Loucy (cell line): ENCODE data around the gene TIMP2.

Experiments
- H2AFZ ChIP-seq: fragments of 200-600 bp; sonication (generic); 2 replicates; pipeline ENCODE4 v1.6.0; 2016; ENCODE audit warnings: antibody characterized with exemption, mild to moderate bottlenecking, low read length, moderate library complexity
- H3F3A ChIP-seq: fragments of 200-600 bp; 2 replicates; pipeline ENCODE4 v1.6.0; 2016; ENCODE audit warnings: antibody characterized with exemption, low read depth, mild to moderate bottlenecking
- H3K27me3 ChIP-seq: fragments of 200-600 bp; sonication (generic); 2 replicates; pipeline ENCODE4 v1.6.1; 2014; ENCODE audit warnings: low read length, mild to moderate bottlenecking; ENCODE audit not compliant: insufficient read depth, poor library complexity, severe bottlenecking
- H3K36me3 ChIP-seq: fragments of 200-600 bp; sonication (generic); 2 replicates; pipeline ENCODE4 v1.6.1; 2016; ENCODE audit warnings: low read length; ENCODE audit not compliant: insufficient read depth
- H3K4me1 ChIP-seq: fragments of 200-600 bp; sonication (generic); 2 replicates; pipeline ENCODE4 v1.5.1; 2014; ENCODE audit warnings: low read length, mild to moderate bottlenecking; ENCODE audit not compliant: insufficient read depth, poor library complexity, severe bottlenecking
- H3K4me2 ChIP-seq: fragments of 200-600 bp; sonication (generic); 2 replicates; pipeline ENCODE4 v1.6.0; 2014; ENCODE audit warnings: antibody characterized with exemption, low read length, low read depth, mild to moderate bottlenecking; ENCODE audit not compliant: poor library complexity, severe bottlenecking
- H3K4me3 ChIP-seq: fragments of 200-600 bp; sonication (generic); 2 replicates; pipeline ENCODE4 v1.5.1; 2014; ENCODE audit warnings: low read length, mild to moderate bottlenecking, mixed read lengths; ENCODE audit not compliant: poor library complexity, severe bottlenecking
- H3K79me2 ChIP-seq: fragments of 200-600 bp; sonication (generic); 2 replicates; pipeline ENCODE4 v1.6.1; 2014; ENCODE audit warnings: low read length; ENCODE audit not compliant: insufficient read depth
- H3K9ac ChIP-seq: fragments of 200-600 bp; sonication (generic); 2 replicates; pipeline ENCODE4 v1.6.0; 2014; ENCODE audit warnings: mild to moderate bottlenecking, low read depth, low read length, moderate library complexity; ENCODE audit not compliant: poor library complexity, severe bottlenecking
- H3K9me2 ChIP-seq: fragments of 200-600 bp; sonication (generic); replicated peaks from 2 replicates; pipeline ENCODE4 v1.6.1; 2016; ENCODE audit warnings: low read depth, low read length, mixed read lengths
- H3K9me3 ChIP-seq: fragments of 200-600 bp; sonication (generic); 2 replicates; pipeline ENCODE4 v1.6.1; 2014; ENCODE audit warnings: mild to moderate bottlenecking, antibody characterized with exemption, low read length, low read depth; ENCODE audit not compliant: insufficient read depth
- H4K20me1 ChIP-seq: fragments of 200-600 bp; sonication (generic); 2 replicates; pipeline ENCODE4 v1.6.0; 2014; ENCODE audit warnings: antibody characterized with exemption, low read length, mild to moderate bottlenecking; ENCODE audit not compliant: insufficient read depth, poor library complexity, severe bottlenecking
- EZH2phosphoT487 ChIP-seq: fragments of 200-600 bp; IDR thresholded peaks from 2 replicates; pipeline ENCODE4 v1.6.1; 2018; ENCODE audit warnings: antibody characterized with exemption, mild to moderate bottlenecking, moderate library complexity, borderline replicate concordance
- TF ChIP-seq, protein P1 (sequence below): fragments of 200-600 bp; sonication (generic); conservative IDR thresholded peaks from 2 replicates; pipeline ENCODE4 v1.5.1; 2014; ENCODE audit warnings: mild to moderate bottlenecking, antibody characterized with exemption, low read length

TIMP2 gene

DNA sequence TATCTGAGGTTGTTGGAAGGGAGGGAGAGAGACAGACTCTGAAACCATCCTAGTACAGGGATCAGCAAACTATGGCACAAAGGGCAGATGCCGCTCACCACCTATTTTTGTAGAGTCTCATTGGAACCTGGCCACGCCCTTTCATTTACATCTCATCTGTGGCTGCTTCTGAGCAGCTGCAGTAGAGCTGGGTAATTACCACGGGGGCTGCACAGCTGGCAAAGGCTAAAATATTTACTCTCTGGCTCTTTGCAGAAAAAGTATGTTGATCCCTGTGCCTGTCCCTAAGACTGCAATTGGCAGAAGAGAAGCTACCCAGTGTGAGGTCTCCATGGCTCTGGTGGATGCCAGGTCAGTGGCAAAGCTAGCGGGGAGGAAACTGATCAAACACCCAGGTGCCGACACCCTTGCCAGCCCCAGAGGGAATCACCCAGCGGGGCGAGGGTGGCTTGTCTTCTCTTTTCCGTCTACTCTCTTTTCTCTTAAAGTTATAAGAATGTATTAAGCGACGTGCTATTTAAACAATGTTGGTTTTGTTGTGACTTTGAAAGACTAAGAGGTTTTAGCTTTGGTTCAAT, 36.2 kb downstream of the TIMP2 start:
- no peak overlapping the region for H2AFZ ChIP-seq
- TF ChIP-seq, protein P1, sequence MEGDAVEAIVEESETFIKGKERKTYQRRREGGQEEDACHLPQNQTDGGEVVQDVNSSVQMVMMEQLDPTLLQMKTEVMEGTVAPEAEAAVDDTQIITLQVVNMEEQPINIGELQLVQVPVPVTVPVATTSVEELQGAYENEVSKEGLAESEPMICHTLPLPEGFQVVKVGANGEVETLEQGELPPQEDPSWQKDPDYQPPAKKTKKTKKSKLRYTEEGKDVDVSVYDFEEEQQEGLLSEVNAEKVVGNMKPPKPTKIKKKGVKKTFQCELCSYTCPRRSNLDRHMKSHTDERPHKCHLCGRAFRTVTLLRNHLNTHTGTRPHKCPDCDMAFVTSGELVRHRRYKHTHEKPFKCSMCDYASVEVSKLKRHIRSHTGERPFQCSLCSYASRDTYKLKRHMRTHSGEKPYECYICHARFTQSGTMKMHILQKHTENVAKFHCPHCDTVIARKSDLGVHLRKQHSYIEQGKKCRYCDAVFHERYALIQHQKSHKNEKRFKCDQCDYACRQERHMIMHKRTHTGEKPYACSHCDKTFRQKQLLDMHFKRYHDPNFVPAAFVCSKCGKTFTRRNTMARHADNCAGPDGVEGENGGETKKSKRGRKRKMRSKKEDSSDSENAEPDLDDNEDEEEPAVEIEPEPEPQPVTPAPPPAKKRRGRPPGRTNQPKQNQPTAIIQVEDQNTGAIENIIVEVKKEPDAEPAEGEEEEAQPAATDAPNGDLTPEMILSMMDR, result no peak
- TF ChIP-seq EZH2phosphoT487, result no peak
- H3K9me3 ChIP-seq, result no peaks in the 10 kb centered on the region
- H3K4me1 ChIP-seq, result no peaks in the 10 kb centered on the region
- no peaks in the 10 kb centered on the region for H3F3A ChIP-seq
- no peaks in the 10 kb centered on the region for H3K27me3 ChIP-seq
- H3K79me2 ChIP-seq, result 0 out of 2 replicates have a peak, but pooled peaks cover 4% of the 10 kb centered on the region
- no peak overlapping the region for H3K9ac ChIP-seq
- no peak overlapping the region for H3K4me2 ChIP-seq
- no peaks in the 10 kb centered on the region; the same call in 1 of the 2 replicates for H3K36me3 ChIP-seq
- H3K4me3 ChIP-seq, result no peak overlapping the region
- no peaks in the 10 kb centered on the region for H4K20me1 ChIP-seq
- no peaks in the 10 kb centered on the region for H3K9me2 ChIP-seq

DNA sequence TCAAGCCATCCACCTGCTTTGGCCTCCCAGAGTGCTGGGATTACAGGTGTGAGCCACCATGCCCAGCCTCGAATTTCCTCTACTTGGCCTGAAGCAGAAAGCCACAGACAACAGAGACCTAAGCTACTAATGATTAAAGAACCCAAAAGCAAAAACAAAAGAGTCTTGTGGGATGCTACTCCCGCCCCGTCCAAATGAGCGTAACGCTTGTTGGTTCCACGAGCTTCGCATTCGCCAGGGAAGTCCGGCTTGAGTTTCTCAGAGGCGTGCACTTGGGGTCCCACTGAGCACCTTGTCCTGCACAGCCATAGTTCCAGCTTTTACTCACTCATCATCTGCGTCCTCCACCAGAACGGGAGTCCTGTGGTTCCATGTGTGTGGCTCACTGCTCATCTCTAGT, 38.2 kb downstream of the TIMP2 start:
- TF ChIP-seq, protein P1, result no peak
- Histone ChIP-seq H2AFZ (no peak overlapping the region), H3K79me2 (no peaks in the 10 kb centered on the region), H3K9me2 (no peaks in the 10 kb centered on the region), H3K9ac (no peak overlapping the region), H3K4me1 (no peaks in the 10 kb centered on the region), H3K9me3 (no peaks in the 10 kb centered on the region), H3K36me3 (no peaks in the 10 kb centered on the region), H4K20me1 (no peaks in the 10 kb centered on the region), H3K4me3 (no peak overlapping the region), H3K27me3 (no peaks in the 10 kb centered on the region), H3F3A (no peaks in the 10 kb centered on the region), H3K4me2 (no peak overlapping the region)

DNA sequence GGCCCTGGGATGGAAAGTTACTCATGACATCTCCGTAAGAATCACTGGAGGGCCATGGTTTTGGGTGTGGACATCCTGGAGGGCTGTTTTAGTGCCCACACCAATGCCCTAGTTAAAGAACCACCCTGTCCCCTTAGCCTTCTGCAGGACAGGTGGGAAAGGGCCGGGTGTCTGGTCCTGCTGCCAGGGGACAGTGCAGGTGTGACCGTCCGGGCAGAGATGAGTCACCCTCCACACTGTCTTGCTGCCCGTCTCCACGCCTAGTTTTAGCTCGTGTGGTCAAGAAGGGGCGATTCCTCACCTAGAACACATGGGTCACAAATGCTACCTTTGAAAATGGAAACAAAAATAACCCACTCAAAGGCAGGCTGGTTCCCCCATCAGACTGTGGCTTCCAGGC, 39.2 kb downstream of the TIMP2 start:
- Histone ChIP-seq H3K9me3 (no peaks in the 10 kb centered on the region), H3K9me2 (no peaks in the 10 kb centered on the region), H3F3A (no peaks in the 10 kb centered on the region), H3K9ac (no peak overlapping the region), H3K79me2 (no peaks in the 10 kb centered on the region), H3K4me3 (no peak overlapping the region), H4K20me1 (no peaks in the 10 kb centered on the region), H3K4me2 (no peak overlapping the region), H3K4me1 (no peaks in the 10 kb centered on the region), H3K36me3 (no peaks in the 10 kb centered on the region), H3K27me3 (no peaks in the 10 kb centered on the region), H2AFZ (no peak overlapping the region)
- no peak for TF ChIP-seq EZH2phosphoT487
- TF ChIP-seq, protein P1, result no peak
